Esophagus muscularis mucosa (tissue), 4 donors: Measurements from ENCODE around the gene PAK4. TPM values are rescaled to one million over a fixed set of nuclear protein-coding genes. Genes with fewer than 3 reads are reported as not detected.

Source experiments
- DNase-seq: peaks from one replicate; pipeline ENCODE4 v3.0.0-alpha.2; 2017; ENCODE audit errors: extremely low spot score
- H3K27ac ChIP-seq, 4 donors: fragments of 200-600 bp; sonication (generic); replicated peaks in 1 of 4; 1 replicate in 3 of 4; 2 replicates in 1 of 4; pipeline ENCODE4 v1.5.1; 2016 to 2019; ENCODE audit warnings: mild to moderate bottlenecking in 1 of 4
- H3K27me3 ChIP-seq, 4 donors: fragments of 200-600 bp; sonication (generic); one replicate each; pipeline versions ENCODE4 v1.5.1 to v1.6.0; 2016 to 2019
- H3K36me3 ChIP-seq, 4 donors: fragments of 200-600 bp; sonication (generic); one replicate each; pipeline ENCODE4 v1.5.1; 2016 to 2019
- H3K4me1 ChIP-seq, 4 donors: fragments of 200-600 bp; sonication (generic); one replicate each; pipeline ENCODE4 v1.5.1; 2016 to 2019
- H3K4me3 ChIP-seq, 4 donors: fragments of 200-600 bp; sonication (generic); 1 replicate in 2 of 4; 2 replicates in 2 of 4; pipeline ENCODE4 v1.5.1; 2016 to 2019; ENCODE audit warnings: mild to moderate bottlenecking in 4 of 4, moderate library complexity in 1 of 4
- H3K9me3 ChIP-seq, 4 donors: fragments of 200-600 bp; sonication (generic); 1 replicate in 3 of 4; 2 replicates in 1 of 4; pipeline ENCODE4 v1.5.1; 2016 to 2019
- EP300 ChIP-seq: sonication (generic); formaldehyde crosslinking; IDR thresholded peaks from one replicate; pipeline ENCODE4 v1.6.1; 2017; ENCODE audit warnings: antibody characterized with exemption
- POLR2A ChIP-seq: fragments of 450-650 bp; IDR thresholded peaks from one replicate; pipeline ENCODE4 v1.6.1; 2017; ENCODE audit warnings: antibody characterized with exemption, moderate library complexity, mild to moderate bottlenecking, low read depth
- POLR2AphosphoS5 ChIP-seq, 2 donors: sonication (generic); formaldehyde crosslinking; IDR thresholded peaks; one replicate each; pipeline ENCODE4 v1.6.1; 2017; ENCODE audit warnings: antibody characterized with exemption in 2 of 2
- WGBS: methylation state at CpG from one replicate; pipeline ENCODE4 v1.1.5; 2018; 5-methylcytosine and 5-hydroxymethylcytosine counted together
- intact Hi-C: fragments of 100-400 bp; cut with DNase I; formaldehyde crosslinking; loops from one replicate; pipeline ENCODE4 v1.15.1; 2023
- total RNA-seq, 4 donors: library from RNA; depleted of rRNA; stranded (reverse); fragments of >200 nt; gene quantifications; one replicate each; pipeline versions ENCODE4 v1.1.0 to v1.2.1, GENCODE V29; 2016
- TF ChIP-seq, protein P1 (sequence below), 3 experiments: fragments of 200-600 bp in 2 of 3; fragments of 450-650 bp in 1 of 3; sonication (generic) in 2 of 3; IDR thresholded peaks; one replicate each; pipeline ENCODE4 v1.5.1; 2017 to 2019; ENCODE audit warnings: antibody characterized with exemption in 3 of 3, mild to moderate bottlenecking in 2 of 3, moderate library complexity in 1 of 3

PAK4 gene
- total RNA-seq, 4 donors from 2014 or later = 8.3 to 18.4 (median 11.0) TPM

DNA sequence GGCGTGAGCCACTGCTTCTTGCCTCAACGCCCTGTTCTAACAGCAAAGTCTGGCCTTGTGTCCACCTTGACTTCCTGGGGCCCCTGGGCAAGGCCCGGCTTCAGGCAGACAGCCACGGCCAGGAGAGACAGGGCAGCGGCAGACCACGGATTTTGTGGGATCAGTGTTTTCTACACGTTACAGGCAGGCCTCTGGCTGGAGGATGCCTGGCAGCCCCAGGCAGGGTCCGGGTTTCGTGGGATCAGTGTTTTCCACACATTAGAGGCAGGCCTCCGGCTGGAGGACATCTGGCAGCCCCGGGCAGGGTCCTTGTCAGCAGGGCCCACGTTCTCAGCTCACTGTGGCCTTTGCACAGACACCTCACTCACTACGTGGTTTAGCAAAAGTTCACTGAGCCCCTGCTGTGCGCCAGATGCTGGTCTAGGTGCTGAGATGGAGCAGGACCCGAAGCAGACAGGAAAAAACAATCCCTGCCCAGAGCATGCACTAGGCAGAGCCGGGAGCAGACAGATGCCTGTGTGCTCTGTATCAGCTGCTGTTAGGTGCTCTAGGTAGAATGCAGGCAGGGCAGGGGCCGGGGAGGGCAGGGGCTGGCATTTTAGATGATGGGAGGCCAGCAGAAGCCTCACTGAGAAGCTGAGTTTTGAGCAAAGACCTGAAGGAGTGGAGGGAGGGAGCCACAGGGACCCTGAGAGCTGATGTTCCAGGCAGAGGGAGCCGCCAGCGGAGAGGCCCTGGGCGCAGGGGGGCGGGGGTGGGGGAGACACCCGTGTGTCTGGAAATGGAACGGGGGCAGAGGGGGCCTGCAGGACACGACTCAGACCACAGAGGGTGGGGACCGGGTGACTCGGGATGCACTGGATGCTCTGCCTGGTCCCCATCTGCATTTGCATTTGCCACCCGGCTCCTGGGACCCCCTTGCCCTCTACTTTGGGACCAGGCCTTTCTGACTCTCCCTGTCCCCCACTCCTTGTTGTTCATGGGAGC is 46.2 kb downstream of the PAK4 start:
- H3K9me3 ChIP-seq = no peaks in the 10 kb centered on the region
- intact Hi-C loops = no loop called here
- no peak overlapping the region for H3K27ac ChIP-seq
- no peak for DNase-seq
- H3K27me3 ChIP-seq = no peaks in the 10 kb centered on the region
- WGBS = 79% methylated on average over 23 of the region's 27 CpGs
- H3K4me3 ChIP-seq = no peak overlapping the region
- H3K36me3 ChIP-seq = peaks cover 11 to 87% (median 67%) of the 10 kb centered on the region in 4 donors
- peaks cover 8 to 18% (median 13%) of the 10 kb centered on the region in 4 donors for H3K4me1 ChIP-seq
- TF ChIP-seq POLR2AphosphoS5 (IDR thresholded peaks at IDR 0.05) (no peak), EP300 (no peak), POLR2A (no peak)
- TF ChIP-seq, protein P1, sequence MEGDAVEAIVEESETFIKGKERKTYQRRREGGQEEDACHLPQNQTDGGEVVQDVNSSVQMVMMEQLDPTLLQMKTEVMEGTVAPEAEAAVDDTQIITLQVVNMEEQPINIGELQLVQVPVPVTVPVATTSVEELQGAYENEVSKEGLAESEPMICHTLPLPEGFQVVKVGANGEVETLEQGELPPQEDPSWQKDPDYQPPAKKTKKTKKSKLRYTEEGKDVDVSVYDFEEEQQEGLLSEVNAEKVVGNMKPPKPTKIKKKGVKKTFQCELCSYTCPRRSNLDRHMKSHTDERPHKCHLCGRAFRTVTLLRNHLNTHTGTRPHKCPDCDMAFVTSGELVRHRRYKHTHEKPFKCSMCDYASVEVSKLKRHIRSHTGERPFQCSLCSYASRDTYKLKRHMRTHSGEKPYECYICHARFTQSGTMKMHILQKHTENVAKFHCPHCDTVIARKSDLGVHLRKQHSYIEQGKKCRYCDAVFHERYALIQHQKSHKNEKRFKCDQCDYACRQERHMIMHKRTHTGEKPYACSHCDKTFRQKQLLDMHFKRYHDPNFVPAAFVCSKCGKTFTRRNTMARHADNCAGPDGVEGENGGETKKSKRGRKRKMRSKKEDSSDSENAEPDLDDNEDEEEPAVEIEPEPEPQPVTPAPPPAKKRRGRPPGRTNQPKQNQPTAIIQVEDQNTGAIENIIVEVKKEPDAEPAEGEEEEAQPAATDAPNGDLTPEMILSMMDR (IDR thresholded peaks at IDR 0.05) = no peak

DNA sequence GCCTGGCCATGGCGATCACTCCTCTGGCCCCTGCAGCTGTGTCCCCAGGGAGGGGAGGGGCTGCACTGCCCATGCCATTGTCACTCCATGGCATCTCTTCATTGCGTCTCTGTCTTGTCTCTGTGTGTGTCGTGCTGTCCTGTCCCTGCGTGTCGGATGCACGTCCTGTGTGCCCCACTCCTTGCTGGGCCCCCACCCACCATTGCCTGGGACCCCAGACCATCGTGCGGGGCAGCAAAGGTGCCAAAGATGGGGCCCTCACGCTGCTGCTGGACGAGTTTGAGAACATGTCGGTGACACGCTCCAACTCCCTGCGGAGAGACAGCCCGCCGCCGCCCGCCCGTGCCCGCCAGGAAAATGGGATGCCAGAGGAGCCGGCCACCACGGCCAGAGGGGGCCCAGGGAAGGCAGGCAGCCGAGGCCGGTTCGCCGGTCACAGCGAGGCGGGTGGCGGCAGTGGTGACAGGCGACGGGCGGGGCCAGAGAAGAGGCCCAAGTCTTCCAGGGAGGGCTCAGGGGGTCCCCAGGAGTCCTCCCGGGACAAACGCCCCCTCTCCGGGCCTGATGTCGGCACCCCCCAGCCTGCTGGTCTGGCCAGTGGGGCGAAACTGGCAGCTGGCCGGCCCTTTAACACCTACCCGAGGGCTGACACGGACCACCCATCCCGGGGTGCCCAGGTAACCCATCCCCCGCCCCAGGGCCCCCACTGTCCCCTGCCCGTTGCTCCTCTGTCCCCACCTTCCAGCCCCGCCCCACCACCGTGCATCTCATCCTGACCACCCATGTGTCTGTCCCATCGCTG is 47.3 kb downstream of the PAK4 start:
- no peak for DNase-seq
- no peak overlapping the region for H3K4me3 ChIP-seq
- intact Hi-C loops = no loop called here
- H3K36me3 ChIP-seq = peaks cover 16 to 97% (median 78%) of the 10 kb centered on the region in 4 donors
- TF ChIP-seq POLR2AphosphoS5 (IDR thresholded peaks at IDR 0.05) = no peak
- TF ChIP-seq EP300 = no peak
- TF ChIP-seq, protein P1 (IDR thresholded peaks at IDR 0.05) = no peak
- no peak for TF ChIP-seq POLR2A
- H3K4me1 ChIP-seq = peaks cover 0 to 7% (median 2%) of the 10 kb centered on the region in 4 donors
- 91% methylated on average over 39 of the region's 45 CpGs for WGBS
- no peaks in the 10 kb centered on the region for H3K27me3 ChIP-seq
- H3K9me3 ChIP-seq = no peaks in the 10 kb centered on the region
- no peak overlapping the region for H3K27ac ChIP-seq

- Histone ChIP-seq H3K9me3 (no peaks in the 10 kb centered on the region), H3K27me3 (no peaks in the 10 kb centered on the region), H3K4me3 (no peak overlapping the region), H3K27ac (no peak overlapping the region), H3K36me3 (peaks cover 22 to 99% (median 84%) of the 10 kb centered on the region in 4 donors), H3K4me1 (peaks cover 0 to 5% (median 1%) of the 10 kb centered on the region in 4 donors)
- TF ChIP-seq POLR2AphosphoS5 (IDR thresholded peaks at IDR 0.05) (no peak), EP300 (no peak), POLR2A (no peak)
- TF ChIP-seq, protein P1 (IDR thresholded peaks at IDR 0.05) = no peak
- WGBS = 97% methylated on average over 16 of the region's 25 CpGs
- no peak for DNase-seq
- intact Hi-C loops = no loop called here
These were observed 48.0 kb downstream of the PAK4 start for GRCh38 chr19:39173502-39173991.

DNA sequence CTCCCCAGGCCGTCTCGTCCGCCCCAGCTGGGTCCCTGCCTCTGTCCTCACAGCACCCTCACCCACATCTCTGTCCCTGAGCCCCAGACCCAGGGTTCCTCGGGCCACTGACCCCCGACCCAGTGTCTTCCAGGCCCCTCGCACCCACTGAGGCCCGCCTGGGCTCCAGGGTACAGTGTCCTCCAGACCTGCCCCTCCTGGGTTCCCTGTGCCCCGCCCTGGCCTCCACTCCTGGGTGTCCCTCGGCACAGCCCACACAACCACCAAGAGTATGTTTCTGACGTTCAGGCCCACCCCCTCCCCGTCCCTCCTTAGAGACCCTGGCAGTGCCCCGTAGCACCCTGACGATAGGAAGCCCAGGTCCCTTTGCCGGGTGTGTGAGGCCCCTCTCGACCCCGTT is 48.6 kb downstream of the PAK4 start:
- Histone ChIP-seq H3K4me3 (no peak overlapping the region), H3K4me1 (peaks cover 0 to 5% (median 1%) of the 10 kb centered on the region in 4 donors), H3K9me3 (no peaks in the 10 kb centered on the region), H3K36me3 (peaks cover 23 to 100% (median 90%) of the 10 kb centered on the region in 4 donors), H3K27me3 (no peaks in the 10 kb centered on the region), H3K27ac (no peak overlapping the region)
- intact Hi-C loops = no loop called here
- WGBS = 87% methylated on average over 13 of the region's 16 CpGs
- TF ChIP-seq EP300 = no peak
- DNase-seq = no peak
